Endothelial cell of umbilical vein (primary cell): ENCODE measurements around the gene ABCG2. TPM values are rescaled to one million over a fixed set of nuclear protein-coding genes. Genes with fewer than 3 reads are reported as not detected.

Experiments
- BruUV-seq: library from RNA; stranded (reverse); fragments of 400-500 nt; replicated peaks from 2 replicates; lab custom pipeline; 2021; lab: Mats Ljungman, UMichigan
- CTCF ChIA-PET: fragments of 300-600, 350-600 bp; sonication (Branson Sonifier 250); formaldehyde crosslinking; loops from one replicate; lab custom pipeline; 2021; ENCODE audit warnings: antibody characterized with exemption, inconsistent platforms; lab: Charles Lee
- POLR2A ChIA-PET: fragments of 300-600, 350-600 bp; sonication (Branson Sonifier 250); formaldehyde crosslinking; loops from one replicate; lab custom pipeline; 2021; ENCODE audit warnings: antibody characterized with exemption, inconsistent platforms; lab: Charles Lee
- DNase-seq: peaks from one replicate; pipeline ENCODE4 v3.0.0-alpha.2; 2011; ENCODE audit warnings: low read depth, low spot score
- FAIRE-seq: peaks from 2 replicates; lab custom pipeline; 2011; peaks lifted over from hg19 to GRCh38; lab: Jason Lieb, UNC
- H2AFZ ChIP-seq: 2 replicates; pipeline ENCODE4 v1.6.0; 2012; ENCODE audit warnings: low read depth, low read length, control low read depth, inconsistent platforms
- H3K27ac ChIP-seq: 2 replicates; pipeline ENCODE4 v1.5.1; 2011; ENCODE audit warnings: low read depth, mild to moderate bottlenecking, control low read depth, low read length, moderate library complexity; ENCODE audit not compliant: insufficient read depth
- H3K27me3 ChIP-seq, 2 experiments: 2 replicates each; pipeline versions ENCODE4 v1.6.0 to v1.6.1; 2011; ENCODE audit warnings: low read length in 2 of 2, mixed read lengths in 1 of 2; ENCODE audit not compliant: control insufficient read depth in 2 of 2, insufficient read depth in 2 of 2
- H3K36me3 ChIP-seq, 2 experiments: 2 replicates in 1 of 2; 3 replicates in 1 of 2; pipeline ENCODE4 v1.5.1; 2011; ENCODE audit warnings: low read length in 2 of 2, mild to moderate bottlenecking in 1 of 2, moderate library complexity in 1 of 2; ENCODE audit not compliant: control insufficient read depth in 2 of 2, insufficient read depth in 2 of 2; ENCODE audit errors: extremely low read depth in 1 of 2
- H3K4me1 ChIP-seq: 3 replicates; pipeline ENCODE4 v1.5.1; 2011; ENCODE audit warnings: mild to moderate bottlenecking, low read length; ENCODE audit not compliant: control insufficient read depth, insufficient read depth; ENCODE audit errors: extremely low read depth
- H3K4me2 ChIP-seq: 2 replicates; pipeline ENCODE4 v1.6.1; 2011; ENCODE audit warnings: low read length, control low read depth, mixed read lengths; ENCODE audit not compliant: insufficient read depth
- H3K4me3 ChIP-seq, 3 experiments: fragments of 200-600 bp in 1 of 3; sonication (generic), shearing (Covaris generic) in 1 of 3; replicated peaks in 1 of 3; 2 replicates each; pipeline ENCODE4 v1.5.1; 2011 to 2016; ENCODE audit warnings: control low read depth in 3 of 3, low read length in 3 of 3, mild to moderate bottlenecking in 2 of 3, inconsistent platforms in 1 of 3, low read depth in 1 of 3, moderate library complexity in 1 of 3; ENCODE audit not compliant: insufficient read depth in 1 of 3
- H3K79me2 ChIP-seq: 2 replicates; pipeline ENCODE4 v1.6.0; 2012; ENCODE audit warnings: low read length, inconsistent platforms; ENCODE audit not compliant: control insufficient read depth, insufficient read depth
- H3K9ac ChIP-seq: replicated peaks from 2 replicates; pipeline ENCODE3; 2011; ENCODE audit warnings: low read length, control low read depth; ENCODE audit not compliant: insufficient read depth; ENCODE audit errors: extremely low read depth
- H3K9me1 ChIP-seq: replicated peaks from 3 replicates; pipeline ENCODE4 v1.6.0; 2011; ENCODE audit warnings: mild to moderate bottlenecking, low read length; ENCODE audit not compliant: control insufficient read depth, insufficient read depth; ENCODE audit errors: extremely low read depth
- H3K9me3 ChIP-seq: replicated peaks from 2 replicates; pipeline ENCODE4 v1.5.1; 2012; ENCODE audit warnings: low read length, inconsistent platforms; ENCODE audit not compliant: control insufficient read depth, insufficient read depth
- H4K20me1 ChIP-seq: replicated peaks from 2 replicates; pipeline ENCODE3; 2011; ENCODE audit warnings: mild to moderate bottlenecking, low read length; ENCODE audit not compliant: control insufficient read depth, insufficient read depth; ENCODE audit errors: extremely low read depth
- CTCF ChIP-seq, 2 donors: IDR thresholded peaks; 1 replicate in 1 of 2; 2 replicates in 1 of 2; pipeline ENCODE4 v1.5.1; 2011; ENCODE audit warnings: low read length in 2 of 2, mild to moderate bottlenecking in 2 of 2, moderate library complexity in 2 of 2, control low read depth in 1 of 2, inconsistent platforms in 1 of 2, low read depth in 1 of 2; ENCODE audit not compliant: insufficient read depth in 1 of 2; ENCODE audit errors: extremely low read depth in 1 of 2
- EZH2 ChIP-seq: IDR thresholded peaks from 2 replicates; pipeline ENCODE4 v1.6.1; 2012; ENCODE audit warnings: borderline replicate concordance, low read depth, mild to moderate bottlenecking, moderate library complexity, low read length, inconsistent platforms; ENCODE audit not compliant: severe bottlenecking
- FOS ChIP-seq: IDR thresholded peaks from 2 replicates; pipeline ENCODE4 v1.6.1; 2011; ENCODE audit warnings: mild to moderate bottlenecking, low read length, moderate library complexity, borderline replicate concordance; ENCODE audit not compliant: insufficient read depth
- GATA2 ChIP-seq: IDR thresholded peaks from 2 replicates; pipeline ENCODE4 v1.7.0; 2011; ENCODE audit warnings: low read depth, mild to moderate bottlenecking, moderate library complexity, mixed read lengths, low read length; ENCODE audit not compliant: insufficient read length, insufficient read depth
- JUN ChIP-seq: IDR thresholded peaks from 2 replicates; pipeline ENCODE4 v1.6.1; 2011; ENCODE audit warnings: borderline replicate concordance, low read depth; ENCODE audit not compliant: insufficient read length, insufficient read depth
- MAX ChIP-seq: IDR thresholded peaks from 2 replicates; pipeline ENCODE4 v1.6.1; 2011; ENCODE audit not compliant: insufficient read depth, insufficient read length
- MYC ChIP-seq: IDR thresholded peaks from one replicate; pipeline ENCODE4 v1.6.1; 2011; ENCODE audit warnings: mild to moderate bottlenecking, low read depth, low read length
- POLR2A ChIP-seq: IDR thresholded peaks from 2 replicates; pipeline ENCODE4 v1.6.1; 2012; ENCODE audit warnings: low read depth, mild to moderate bottlenecking, control low read depth, low read length
- POLR2AphosphoS5 ChIP-seq: IDR thresholded peaks from 2 replicates; pipeline ENCODE4 v1.6.1; 2012; ENCODE audit warnings: low read depth, mild to moderate bottlenecking, control low read depth, low read length, moderate library complexity; ENCODE audit not compliant: insufficient read depth
- dilution Hi-C: fragments of 300-500 bp; cut with MboI; formaldehyde crosslinking; loops from one replicate; pipeline ENCODE4 v1.15.0; 2019; ENCODE audit warnings: low sequenced_read_pairs; ENCODE audit not compliant: extremely low pct_ligation_motif_present
- intact Hi-C: fragments of 100-400 bp; cut with micrococcal nuclease; formaldehyde crosslinking; loops from one replicate; pipeline ENCODE4 v1.10.0; 2022
- polyA plus RNA-seq, 4 experiments: library from polyadenylated mRNA; depleted of rRNA in 3 of 4; stranded (reverse) in 3 of 4; unstranded in 1 of 4; fragments of >200 nt; gene quantifications; 2 replicates each; pipeline versions ENCODE4 v1.2.1 to v1.2.3, GENCODE V29; 2011 to 2012; ENCODE audit warnings: missing spikeins in 1 of 4
- total RNA-seq: library from RNA; stranded (reverse); gene quantifications from 2 replicates; pipeline ENCODE4 v1.2.3, GENCODE V29; 2021

Gene ABCG2
- total and polyA plus RNA-seq, 2 donors (not counting 3 experiments of a cell fraction or from before 2014, with no cell fraction given), result 3.4 to 5.0 TPM

- Histone ChIP-seq H3K79me2 (no peaks in the 10 kb centered on the region), H4K20me1 (no peaks in the 10 kb centered on the region), H3K4me3 (no peak overlapping the region), H3K36me3 (no peaks in the 10 kb centered on the region), H3K27me3 (no peaks in the 10 kb centered on the region), H2AFZ (no peak overlapping the region), H3K9me3 (no peaks in the 10 kb centered on the region), H3K4me1 (peaks cover 5% of the 10 kb centered on the region), H3K9ac (no peak overlapping the region), H3K27ac (no peak overlapping the region), H3K4me2 (no peak overlapping the region), H3K9me1 (no peaks in the 10 kb centered on the region)
- DNase-seq (no peak), FAIRE-seq (no peak)
- dilution Hi-C loops, result no loop called here
- POLR2A ChIA-PET, result no interaction called here
- CTCF ChIA-PET, result interaction anchor here (1.1 to 1.3 kb wide), 4 partner anchors 8 to 371 kb away, joined by 3 to 8 read pairs (median 4); no protein-coding TSS in a partner anchor
- TF ChIP-seq MYC (no peak), GATA2 (no peak), JUN (no peak), CTCF (IDR thresholded peaks at IDR 0.05; ENCODE audit: extremely low read depth in 1 of 2, insufficient read depth in 1 of 2, low read depth in 1 of 2, low read length in 2 of 2) (no peak), EZH2 (no peak), POLR2A (no peak), FOS (no peak), MAX (no peak), POLR2AphosphoS5 (no peak)
- intact Hi-C loops, result no loop called here
- no TSS peak for BruUV-seq
Observed at GRCh38 chr4:88144048-88144447, 14.4 kb downstream of the ABCG2 start.
